ENCODE results near the gene PCDHGA7.
"Not testable (repeated sequence)": the region's sequence is repeated elsewhere in the genome, so short reads cannot be mapped to it uniquely, and the experiment has no call there.

The PCDHGA7 gene

DNA sequence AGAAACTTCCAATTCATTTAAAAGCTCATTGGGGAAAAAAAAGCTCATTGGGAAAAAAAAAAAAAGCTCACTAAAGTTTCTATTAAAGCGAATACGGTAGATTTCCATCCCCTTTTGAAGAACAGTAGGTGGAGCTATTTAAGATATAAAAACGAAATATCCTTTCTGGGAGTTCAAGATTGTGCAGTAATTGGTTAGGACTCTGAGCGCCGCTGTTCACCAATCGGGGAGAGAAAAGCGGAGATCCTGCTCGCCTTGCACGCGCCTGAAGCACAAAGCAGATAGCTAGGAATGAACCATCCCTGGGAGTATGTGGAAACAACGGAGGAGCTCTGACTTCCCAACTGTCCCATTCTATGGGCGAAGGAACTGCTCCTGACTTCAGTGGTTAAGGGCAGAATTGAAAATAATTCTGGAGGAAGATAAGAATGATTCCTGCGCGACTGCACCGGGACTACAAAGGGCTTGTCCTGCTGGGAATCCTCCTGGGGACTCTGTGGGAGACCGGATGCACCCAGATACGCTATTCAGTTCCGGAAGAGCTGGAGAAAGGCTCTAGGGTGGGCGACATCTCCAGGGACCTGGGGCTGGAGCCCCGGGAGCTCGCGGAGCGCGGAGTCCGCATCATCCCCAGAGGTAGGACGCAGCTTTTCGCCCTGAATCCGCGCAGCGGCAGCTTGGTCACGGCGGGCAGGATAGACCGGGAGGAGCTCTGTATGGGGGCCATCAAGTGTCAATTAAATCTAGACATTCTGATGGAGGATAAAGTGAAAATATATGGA lies 48.0 kb downstream of the PCDHGA7 start, which contains the start of gene PCDHGA12:
Gene PCDHGA12 (plus strand): TSS at position 176 of the 782 bp plus-strand sequence. CDS start 253 bp downstream, at position 429.
- no peak for DNase-seq (ENCODE audit: low read depth in 2 of 2)

- no peak for DNase-seq (ENCODE audit: low read depth in 2 of 2)
These were observed 48.7 kb downstream of the PCDHGA7 start for GRCh38 chr5:141431286-141431685.

DNA sequence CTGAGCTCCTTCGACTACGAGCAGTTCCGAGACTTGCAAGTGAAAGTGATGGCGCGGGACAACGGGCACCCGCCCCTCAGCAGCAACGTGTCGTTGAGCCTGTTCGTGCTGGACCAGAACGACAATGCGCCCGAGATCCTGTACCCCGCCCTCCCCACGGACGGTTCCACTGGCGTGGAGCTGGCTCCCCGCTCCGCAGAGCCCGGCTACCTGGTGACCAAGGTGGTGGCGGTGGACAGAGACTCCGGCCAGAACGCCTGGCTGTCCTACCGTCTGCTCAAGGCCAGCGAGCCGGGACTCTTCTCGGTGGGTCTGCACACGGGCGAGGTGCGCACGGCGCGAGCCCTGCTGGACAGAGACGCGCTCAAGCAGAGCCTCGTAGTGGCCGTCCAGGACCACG lies 49.8 kb downstream of the PCDHGA7 start:
- not testable (repeated sequence) for DNase-seq (ENCODE audit: low read depth in 2 of 2)

GRCh38 chr5:141432726-141433125 lies 50.2 kb downstream of the PCDHGA7 start:
- not testable (repeated sequence) for DNase-seq (ENCODE audit: low read depth in 2 of 2)

DNA sequence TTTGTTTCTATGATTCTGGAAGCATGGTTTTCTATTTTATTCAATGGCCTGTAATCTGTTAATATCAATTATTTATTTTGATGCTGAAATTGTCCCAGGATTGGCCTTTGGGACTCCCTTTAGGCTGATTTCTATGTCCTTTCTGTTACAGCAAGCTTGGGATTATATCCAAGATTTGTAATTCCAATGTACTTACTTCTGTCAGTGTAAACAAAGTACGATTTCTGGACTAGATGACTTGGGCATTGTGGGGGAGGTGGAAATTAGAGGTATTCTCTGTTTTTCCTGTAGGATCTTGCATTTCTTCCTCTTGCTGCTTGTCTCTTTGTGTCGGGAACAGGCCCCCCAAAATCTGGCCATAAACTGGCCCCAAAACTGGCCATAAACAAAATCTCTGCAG lies 51.5 kb downstream of the PCDHGA7 start:
- no peak for DNase-seq (ENCODE audit: low read depth in 2 of 2)
